Caki2 (cell line): ENCODE measurements around the gene ARHGEF10L. TPM values are rescaled to one million over a fixed set of nuclear protein-coding genes. Genes with fewer than 3 reads are reported as not detected.

ENCODE experiments used
- DNase-seq: peaks from one replicate; pipeline ENCODE4 v3.0.0-alpha.2; 2015; ENCODE audit warnings: low read depth
- in situ Hi-C: cut with HindIII; loops from 2 replicates; pipeline ENCODE4 v1.10.0; 2016; ENCODE audit warnings: low sequenced_read_pairs, low pct_unique_long_range_greater_than_20kb, mixed read lengths
- total RNA-seq: library from RNA; depleted of rRNA; stranded (reverse); fragments of >200 nt; shearing (Covaris generic); gene quantifications from 2 replicates; pipeline ENCODE4 v1.2.3, GENCODE V29; 2014; ENCODE audit warnings: low replicate concordance

Gene ARHGEF10L
- total RNA-seq, 1 experiment from 2014 or later = 31.0 TPM

GRCh38 chr1:17672226-17672625 is 132.7 kb downstream of the ARHGEF10L start:
- in situ Hi-C loops = no loop called here
- no peak for DNase-seq

- in situ Hi-C loops = no loop called here
- no peak for DNase-seq
Measured at GRCh38 chr1:17673329-17674072, 134.0 kb downstream of the ARHGEF10L start.

- DNase-seq = no peak
- in situ Hi-C loops = no loop called here
Measured at GRCh38 chr1:17674726-17675500, 135.4 kb downstream of the ARHGEF10L start.

- in situ Hi-C loops = no loop called here
- no peak for DNase-seq
Measured at GRCh38 chr1:17675744-17676143, 136.2 kb downstream of the ARHGEF10L start.

GRCh38 chr1:17676387-17677060 is 137.0 kb downstream of the ARHGEF10L start:
- in situ Hi-C loops = no loop called here
- DNase-seq = no peak

GRCh38 chr1:17678011-17678410 is 138.5 kb downstream of the ARHGEF10L start:
- in situ Hi-C loops = no loop called here

GRCh38 chr1:17679856-17680255 is 140.4 kb downstream of the ARHGEF10L start:
- in situ Hi-C loops = no loop called here
- DNase-seq = no peak

More at GRCh38 chr1:17678011-17678410, 138.5 kb downstream of the ARHGEF10L start:
- DNase-seq = no peak

GRCh38 chr1:17680308-17680707 is 140.8 kb downstream of the ARHGEF10L start:
- in situ Hi-C loops = no loop called here
- no peak for DNase-seq

- no peak for DNase-seq
- in situ Hi-C loops = no loop called here
Measured at GRCh38 chr1:17682400-17682799, 142.9 kb downstream of the ARHGEF10L start.

GRCh38 chr1:17683598-17683997 is 144.1 kb downstream of the ARHGEF10L start:
- in situ Hi-C loops = no loop called here

GRCh38 chr1:17684810-17685209 is 145.3 kb downstream of the ARHGEF10L start:
- in situ Hi-C loops = no loop called here

More at GRCh38 chr1:17683598-17683997, 144.1 kb downstream of the ARHGEF10L start:
- DNase-seq = no peak

GRCh38 chr1:17686258-17686657 is 146.8 kb downstream of the ARHGEF10L start:
- in situ Hi-C loops = no loop called here

More at GRCh38 chr1:17684810-17685209, 145.3 kb downstream of the ARHGEF10L start:
- DNase-seq = no peak

GRCh38 chr1:17687145-17687544 is 147.6 kb downstream of the ARHGEF10L start:
- in situ Hi-C loops = no loop called here
- DNase-seq = no peak

More at GRCh38 chr1:17686258-17686657, 146.8 kb downstream of the ARHGEF10L start:
- DNase-seq = no peak

GRCh38 chr1:17688217-17688810 is 148.8 kb downstream of the ARHGEF10L start:
- in situ Hi-C loops = no loop called here
- DNase-seq = no peak

GRCh38 chr1:17689011-17689410 is 149.5 kb downstream of the ARHGEF10L start:
- in situ Hi-C loops = no loop called here
- DNase-seq = no peak

GRCh38 chr1:17690906-17691634 is 151.6 kb downstream of the ARHGEF10L start:
- in situ Hi-C loops = no loop called here
- no peak for DNase-seq

GRCh38 chr1:17692645-17693044 is 153.1 kb downstream of the ARHGEF10L start:
- no peak for DNase-seq
- in situ Hi-C loops = no loop called here
